ENCODE data around the gene SAMD13.

The SAMD13 gene

GRCh38 chr1:84350550-84350949 lies 49.0 kb downstream of the SAMD13 start:
- Histone ChIP-seq H3K9me3 (replicated peaks in 1 of 2; ENCODE audit: control insufficient read depth in 2 of 2, insufficient read depth in 1 of 2, low read depth in 1 of 2, low read length in 2 of 2) (no peaks in the 10 kb centered on the region), H2AFZ (ENCODE audit: low read length) (no peak overlapping the region), H3K18ac (ENCODE audit: low read length) (no peak overlapping the region), H3K4me2 (ENCODE audit: insufficient read depth, low read length, poor library complexity, severe bottlenecking) (no peak overlapping the region), H2BK5ac (ENCODE audit: low read length) (no peak overlapping the region), H3K27ac (replicated peaks; ENCODE audit: low read length) (no peak overlapping the region), H3K14ac (ENCODE audit: low read length) (no peak overlapping the region), H3K27me3 (ENCODE audit: control insufficient read depth in 3 of 3, insufficient read depth in 3 of 3, low read depth in 1 of 3, low read length in 3 of 3) (no peaks in the 10 kb centered on the region), H3K23ac (ENCODE audit: low read depth, low read length, poor library complexity) (no peak overlapping the region), H3K9ac (ENCODE audit: low read depth, low read length, poor library complexity) (no peak overlapping the region), H3K4ac (ENCODE audit: low read length) (no peak overlapping the region), H2BK12ac (ENCODE audit: low read length) (no peak overlapping the region), H2BK120ac (ENCODE audit: low read depth, low read length) (no peak overlapping the region), H4K8ac (ENCODE audit: low read depth, low read length) (no peak overlapping the region), H2AK5ac (ENCODE audit: low read depth, low read length) (no peak overlapping the region), H2BK15ac (ENCODE audit: low read length) (no peak overlapping the region), H3K36me3 (replicated peaks in 1 of 2; ENCODE audit: control insufficient read depth in 2 of 2, insufficient read depth in 2 of 2, low read length in 2 of 2) (no peaks in the 10 kb centered on the region), H4K91ac (ENCODE audit: low read depth, low read length, poor library complexity) (no peak overlapping the region), H3K79me1 (ENCODE audit: low read depth, low read length) (no peaks in the 10 kb centered on the region), H3K4me1 (ENCODE audit: control insufficient read depth in 2 of 2, insufficient read depth in 1 of 2, low read depth in 1 of 2, low read length in 2 of 2) (peaks cover 4 to 5% of the 10 kb centered on the region in 2 donors), H3K4me3 (ENCODE audit: low read length in 2 of 2) (no peak overlapping the region)
- no peak for DNase-seq (ENCODE audit: low spot score)
- WGBS, 2 donors (ENCODE audit: extremely low coverage in 2 of 2, insufficient read length in 2 of 2, insufficient replicate concordance in 1 of 2): no CpG with 5 or more reads among the region's 3 CpGs

GRCh38 chr1:84352298-84353106 lies 51.0 kb downstream of the SAMD13 start:
- WGBS, 2 donors (ENCODE audit: extremely low coverage in 2 of 2, insufficient read length in 2 of 2, insufficient replicate concordance in 1 of 2): no CpG with 5 or more reads among the region's 3 CpGs
- Histone ChIP-seq H3K23ac (ENCODE audit: low read depth, low read length, poor library complexity) (no peak overlapping the region), H2BK15ac (ENCODE audit: low read length) (no peak overlapping the region), H3K4ac (ENCODE audit: low read length) (no peak overlapping the region), H3K27me3 (ENCODE audit: control insufficient read depth in 3 of 3, insufficient read depth in 3 of 3, low read depth in 1 of 3, low read length in 3 of 3) (no peaks in the 10 kb centered on the region), H3K14ac (ENCODE audit: low read length) (no peak overlapping the region), H4K8ac (ENCODE audit: low read depth, low read length) (no peak overlapping the region), H3K4me2 (ENCODE audit: insufficient read depth, low read length, poor library complexity, severe bottlenecking) (no peak overlapping the region), H2BK120ac (ENCODE audit: low read depth, low read length) (no peak overlapping the region), H2BK5ac (ENCODE audit: low read length) (no peak overlapping the region), H3K27ac (replicated peaks; ENCODE audit: low read length) (no peak overlapping the region), H3K18ac (ENCODE audit: low read length) (no peak overlapping the region), H3K9ac (ENCODE audit: low read depth, low read length, poor library complexity) (no peak overlapping the region), H3K4me3 (ENCODE audit: low read length in 2 of 2) (no peak overlapping the region), H2BK12ac (ENCODE audit: low read length) (no peak overlapping the region), H3K36me3 (replicated peaks in 1 of 2; ENCODE audit: control insufficient read depth in 2 of 2, insufficient read depth in 2 of 2, low read length in 2 of 2) (no peaks in the 10 kb centered on the region), H4K91ac (ENCODE audit: low read depth, low read length, poor library complexity) (no peak overlapping the region), H3K9me3 (replicated peaks in 1 of 2; ENCODE audit: control insufficient read depth in 2 of 2, insufficient read depth in 1 of 2, low read depth in 1 of 2, low read length in 2 of 2) (no peaks in the 10 kb centered on the region), H3K4me1 (ENCODE audit: control insufficient read depth in 2 of 2, insufficient read depth in 1 of 2, low read depth in 1 of 2, low read length in 2 of 2) (peaks cover 2 to 5% of the 10 kb centered on the region in 2 donors), H2AFZ (ENCODE audit: low read length) (no peak overlapping the region), H2AK5ac (ENCODE audit: low read depth, low read length) (no peak overlapping the region), H3K79me1 (ENCODE audit: low read depth, low read length) (no peaks in the 10 kb centered on the region)
- no peak for DNase-seq (ENCODE audit: low spot score)

GRCh38 chr1:84353695-84354094 lies 52.2 kb downstream of the SAMD13 start:
- no CpG with 5 or more reads among the region's 3 CpGs for WGBS, 2 donors (ENCODE audit: extremely low coverage in 2 of 2, insufficient read length in 2 of 2, insufficient replicate concordance in 1 of 2)
- Histone ChIP-seq H2AFZ (ENCODE audit: low read length) (no peak overlapping the region), H3K23ac (ENCODE audit: low read depth, low read length, poor library complexity) (no peak overlapping the region), H3K4me1 (ENCODE audit: control insufficient read depth in 2 of 2, insufficient read depth in 1 of 2, low read depth in 1 of 2, low read length in 2 of 2) (peaks cover 0 to 5% of the 10 kb centered on the region in 2 donors), H3K14ac (ENCODE audit: low read length) (no peak overlapping the region), H3K4ac (ENCODE audit: low read length) (no peak overlapping the region), H2BK15ac (ENCODE audit: low read length) (no peak overlapping the region), H3K4me3 (ENCODE audit: low read length in 2 of 2) (no peak overlapping the region), H4K91ac (ENCODE audit: low read depth, low read length, poor library complexity) (no peak overlapping the region), H2AK5ac (ENCODE audit: low read depth, low read length) (no peak overlapping the region), H3K9me3 (replicated peaks in 1 of 2; ENCODE audit: control insufficient read depth in 2 of 2, insufficient read depth in 1 of 2, low read depth in 1 of 2, low read length in 2 of 2) (no peaks in the 10 kb centered on the region), H3K18ac (ENCODE audit: low read length) (no peak overlapping the region), H4K8ac (ENCODE audit: low read depth, low read length) (no peak overlapping the region), H3K36me3 (replicated peaks in 1 of 2; ENCODE audit: control insufficient read depth in 2 of 2, insufficient read depth in 2 of 2, low read length in 2 of 2) (no peaks in the 10 kb centered on the region), H2BK12ac (ENCODE audit: low read length) (no peak overlapping the region), H3K27ac (replicated peaks; ENCODE audit: low read length) (no peak overlapping the region), H2BK5ac (ENCODE audit: low read length) (no peak overlapping the region), H3K27me3 (ENCODE audit: control insufficient read depth in 3 of 3, insufficient read depth in 3 of 3, low read depth in 1 of 3, low read length in 3 of 3) (no peaks in the 10 kb centered on the region), H3K79me1 (ENCODE audit: low read depth, low read length) (no peaks in the 10 kb centered on the region), H2BK120ac (ENCODE audit: low read depth, low read length) (no peak overlapping the region), H3K9ac (ENCODE audit: low read depth, low read length, poor library complexity) (no peak overlapping the region), H3K4me2 (ENCODE audit: insufficient read depth, low read length, poor library complexity, severe bottlenecking) (no peak overlapping the region)
- DNase-seq (ENCODE audit: low spot score): no peak

- Histone ChIP-seq H2AFZ (ENCODE audit: low read length) (no peak overlapping the region), H2BK15ac (ENCODE audit: low read length) (no peak overlapping the region), H3K4me2 (ENCODE audit: insufficient read depth, low read length, poor library complexity, severe bottlenecking) (no peak overlapping the region), H3K27me3 (ENCODE audit: control insufficient read depth in 3 of 3, insufficient read depth in 3 of 3, low read depth in 1 of 3, low read length in 3 of 3) (no peaks in the 10 kb centered on the region), H3K23ac (ENCODE audit: low read depth, low read length, poor library complexity) (no peak overlapping the region), H2BK120ac (ENCODE audit: low read depth, low read length) (no peak overlapping the region), H3K18ac (ENCODE audit: low read length) (no peak overlapping the region), H3K4me3 (ENCODE audit: low read length in 2 of 2) (no peak overlapping the region), H3K4ac (ENCODE audit: low read length) (no peak overlapping the region), H3K9me3 (replicated peaks in 1 of 2; ENCODE audit: control insufficient read depth in 2 of 2, insufficient read depth in 1 of 2, low read depth in 1 of 2, low read length in 2 of 2) (no peaks in the 10 kb centered on the region), H3K9ac (ENCODE audit: low read depth, low read length, poor library complexity) (no peak overlapping the region), H3K4me1 (ENCODE audit: control insufficient read depth in 2 of 2, insufficient read depth in 1 of 2, low read depth in 1 of 2, low read length in 2 of 2) (peaks cover 0 to 5% of the 10 kb centered on the region in 2 donors), H3K14ac (ENCODE audit: low read length) (no peak overlapping the region), H4K8ac (ENCODE audit: low read depth, low read length) (no peak overlapping the region), H3K27ac (replicated peaks; ENCODE audit: low read length) (no peak overlapping the region), H2AK5ac (ENCODE audit: low read depth, low read length) (no peak overlapping the region), H3K36me3 (replicated peaks in 1 of 2; ENCODE audit: control insufficient read depth in 2 of 2, insufficient read depth in 2 of 2, low read length in 2 of 2) (no peaks in the 10 kb centered on the region), H2BK5ac (ENCODE audit: low read length) (no peak overlapping the region), H2BK12ac (ENCODE audit: low read length) (no peak overlapping the region), H3K79me1 (ENCODE audit: low read depth, low read length) (no peaks in the 10 kb centered on the region), H4K91ac (ENCODE audit: low read depth, low read length, poor library complexity) (no peak overlapping the region)
- WGBS, 2 donors (ENCODE audit: extremely low coverage in 2 of 2, insufficient read length in 2 of 2, insufficient replicate concordance in 1 of 2): no CpG with 5 or more reads among the region's 3 CpGs
- no peak for DNase-seq (ENCODE audit: low spot score)
Measured at GRCh38 chr1:84355556-84355955, 54.0 kb downstream of the SAMD13 start.

Data from neuronal stem cell (in vitro differentiated cells).